Left ventricle myocardium inferior (tissue), 1 donor: ENCODE data around the gene SNRPA. TPM values are rescaled to one million over a fixed set of nuclear protein-coding genes. Genes with fewer than 3 reads are reported as not detected.

Source experiments
- DNase-seq: peaks from one replicate; pipeline ENCODE4 v3.0.0-alpha.2; 2020
- H3K27ac ChIP-seq: fragments of 200-600 bp; replicated peaks from 2 replicates; pipeline ENCODE4 v1.8.0; 2021
- H3K27me3 ChIP-seq: fragments of 200-600 bp; 2 replicates; pipeline ENCODE4 v1.8.0; 2021; ENCODE audit warnings: low read depth
- H3K36me3 ChIP-seq: fragments of 200-600 bp; 2 replicates; pipeline ENCODE4 v1.8.0; 2021
- H3K4me1 ChIP-seq: fragments of 200-600 bp; 2 replicates; pipeline ENCODE4 v1.8.0; 2021
- H3K4me3 ChIP-seq: fragments of 200-600 bp; 2 replicates; pipeline ENCODE4 v1.8.0; 2021; ENCODE audit warnings: mild to moderate bottlenecking, moderate library complexity
- H3K9me3 ChIP-seq: fragments of 200-600 bp; replicated peaks from 2 replicates; pipeline ENCODE4 v1.8.0; 2021
- CTCF ChIP-seq: fragments of 200-600 bp; IDR thresholded peaks from 2 replicates; pipeline ENCODE4 v1.8.0; 2021; ENCODE audit warnings: antibody characterized with exemption, mild to moderate bottlenecking, borderline replicate concordance
- intact Hi-C: fragments of 100-400 bp; cut with micrococcal nuclease; formaldehyde crosslinking; loops from one replicate; pipeline ENCODE4 v1.11.0; 2022
- total RNA-seq: library from RNA; stranded (reverse); fragmentation: NEBNext Ultra II Directional; extraction: Animal tissue kit (Norgen Biotek cat#: 25700); gene quantifications from one replicate; pipeline ENCODE4 v1.2.1, GENCODE V29; 2021
- donor health status: DM: no; HTN: yes; CAD: no; lungs with severe emphysema.

Gene SNRPA
- total RNA-seq, 1 donor from 2014 or later, result 27.9 TPM

DNA sequence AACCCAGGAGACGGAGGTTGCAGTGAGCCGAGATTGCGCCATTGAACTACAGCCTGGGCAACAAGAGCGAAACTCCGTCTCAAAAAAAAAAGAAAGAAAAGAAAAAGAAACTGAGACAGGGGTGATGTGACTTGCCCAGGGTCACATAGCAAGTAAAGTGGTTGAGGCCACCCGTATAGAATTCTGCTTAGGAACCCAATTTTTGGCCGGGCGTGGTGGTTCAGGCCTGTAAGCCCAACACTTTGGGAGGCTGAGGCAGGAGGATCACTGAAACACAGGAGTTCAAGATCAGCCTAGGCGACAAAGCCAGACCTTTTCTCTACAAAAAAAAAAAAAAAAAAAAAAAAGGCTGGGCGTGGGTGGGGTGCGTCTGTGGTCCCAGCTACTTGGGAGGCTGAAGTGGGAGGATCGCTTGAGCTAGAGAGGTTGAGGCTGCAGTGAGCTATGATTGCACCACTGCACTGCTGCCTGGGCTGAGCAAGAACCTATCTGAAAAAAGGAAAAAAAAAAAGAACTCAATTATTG lies 1.3 kb downstream of the SNRPA start:
- Histone ChIP-seq H3K36me3 (peaks cover 20% of the 10 kb centered on the region), H3K4me1 (peaks cover 72% of the 10 kb centered on the region), H3K4me3 (peak overlapping the region; percentile 75), H3K27ac (peak overlapping the region; percentile 96), H3K27me3 (no peaks in the 10 kb centered on the region), H3K9me3 (no peaks in the 10 kb centered on the region)
- intact Hi-C loops, result loop anchor here (5.0 kb wide), 1 partner anchor 95 kb away; no protein-coding TSS in a partner anchor
- no peak for DNase-seq
- no peak for TF ChIP-seq CTCF

- no peaks in the 10 kb centered on the region for H3K9me3 ChIP-seq
- no peaks in the 10 kb centered on the region for H3K27me3 ChIP-seq
- no peak for DNase-seq
- peaks cover 54% of the 10 kb centered on the region for H3K4me1 ChIP-seq
- no peak overlapping the region for H3K4me3 ChIP-seq
- intact Hi-C loops, result loop anchor here (5.0 kb wide), 1 partner anchor 97 kb away; no protein-coding TSS in a partner anchor
- no peak overlapping the region for H3K27ac ChIP-seq
- TF ChIP-seq CTCF, result no peak
- peaks cover 45% of the 10 kb centered on the region for H3K36me3 ChIP-seq
Measured at GRCh38 chr19:40754611-40755247, 3.7 kb downstream of the SNRPA start.

GRCh38 chr19:40755248-40755624 lies 4.2 kb downstream of the SNRPA start:
- intact Hi-C loops, result no loop called here
- H3K27me3 ChIP-seq, result no peaks in the 10 kb centered on the region
- DNase-seq, result no peak
- H3K4me3 ChIP-seq, result no peak overlapping the region
- peaks cover 49% of the 10 kb centered on the region for H3K4me1 ChIP-seq
- H3K36me3 ChIP-seq, result peaks cover 50% of the 10 kb centered on the region
- no peaks in the 10 kb centered on the region for H3K9me3 ChIP-seq
- no peak for TF ChIP-seq CTCF
- no peak overlapping the region for H3K27ac ChIP-seq

- no peak for DNase-seq
- Histone ChIP-seq H3K27me3 (no peaks in the 10 kb centered on the region), H3K9me3 (no peaks in the 10 kb centered on the region), H3K27ac (no peak overlapping the region), H3K36me3 (peaks cover 55% of the 10 kb centered on the region), H3K4me3 (no peak overlapping the region), H3K4me1 (peaks cover 49% of the 10 kb centered on the region)
- TF ChIP-seq CTCF, result no peak
- intact Hi-C loops, result no loop called here
Measured at GRCh38 chr19:40755791-40756190, 4.8 kb downstream of the SNRPA start.

DNA sequence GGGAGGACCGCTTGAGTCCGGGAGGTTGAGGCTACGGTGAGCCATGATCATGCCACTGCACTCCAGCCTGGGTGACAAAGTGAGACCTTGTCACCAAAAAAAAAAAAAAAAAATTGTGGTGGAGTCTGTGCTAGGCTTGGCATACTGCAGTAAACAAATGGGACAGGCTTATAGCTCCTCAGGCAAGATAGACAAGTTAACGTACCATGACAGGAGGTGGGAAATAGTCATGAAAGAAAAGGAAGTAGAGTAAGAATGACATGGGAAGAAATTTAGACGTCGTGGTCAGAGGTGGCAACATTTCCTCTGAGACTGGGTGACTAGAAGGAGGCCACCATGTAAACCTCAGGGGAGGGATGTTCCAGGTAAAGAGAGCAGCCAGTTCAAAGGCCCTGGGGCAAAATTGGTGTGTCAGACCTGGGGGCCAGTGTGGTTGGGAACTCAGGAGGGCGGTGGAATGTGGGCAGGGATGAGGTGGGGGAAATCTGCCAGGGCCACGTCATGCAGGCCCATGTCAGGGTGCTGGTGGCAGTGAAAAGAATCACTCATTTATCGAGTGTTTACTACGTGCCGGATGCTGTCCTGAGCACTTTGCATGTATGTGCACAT lies 5.6 kb downstream of the SNRPA start:
- no peak for TF ChIP-seq CTCF
- intact Hi-C loops, result no loop called here
- H3K36me3 ChIP-seq, result peaks cover 62% of the 10 kb centered on the region
- DNase-seq, result no peak
- H3K4me1 ChIP-seq, result peaks cover 45% of the 10 kb centered on the region
- no peak overlapping the region for H3K27ac ChIP-seq
- H3K4me3 ChIP-seq, result no peak overlapping the region
- no peaks in the 10 kb centered on the region for H3K27me3 ChIP-seq
- H3K9me3 ChIP-seq, result no peaks in the 10 kb centered on the region
